HepG2 (cell line): ENCODE measurements around the gene DQX1. TPM values are rescaled to one million over a fixed set of nuclear protein-coding genes. Genes with fewer than 3 reads are reported as not detected.

Experiments used
- ARID2 ChIP-seq: sonication (generic); formaldehyde crosslinking; IDR thresholded peaks from 2 replicates; pipeline ENCODE4 v1.8.1; 2022; ENCODE audit warnings: mild to moderate bottlenecking, missing genetic modification reagents, borderline replicate concordance
- CBX2 ChIP-seq, 2 experiments: fragments of 200-600 bp in 1 of 2; sonication (generic); formaldehyde crosslinking in 1 of 2; IDR thresholded peaks; 2 replicates each; pipeline versions ENCODE4 v1.7.0 to v1.8.1; 2018 to 2022; ENCODE audit warnings: low read depth in 2 of 2, low read length in 1 of 2, mild to moderate bottlenecking in 1 of 2, missing genetic modification reagents in 1 of 2
- EED ChIP-seq: sonication (generic); formaldehyde crosslinking; IDR thresholded peaks from 2 replicates; pipeline ENCODE4 v1.5.0; 2020; ENCODE audit warnings: mild to moderate bottlenecking, missing genetic modification reagents
- MXD4 ChIP-seq: IDR thresholded peaks from 2 replicates; pipeline ENCODE4 v1.6.1; 2016; ENCODE audit warnings: mild to moderate bottlenecking, missing biosample characterization, missing genetic modification reagents
- MYC ChIP-seq: sonication (generic); formaldehyde crosslinking; IDR thresholded peaks from 2 replicates; pipeline ENCODE4 v1.9.0; 2021; ENCODE audit warnings: missing genetic modification reagents, borderline replicate concordance
- PRDM15 ChIP-seq: sonication (generic); formaldehyde crosslinking; IDR thresholded peaks from 2 replicates; pipeline ENCODE4 v1.4.0; 2020; ENCODE audit warnings: missing genetic modification reagents
- SRSF1 ChIP-seq: fragments of 200-400 bp; formaldehyde crosslinking; optimal IDR thresholded peaks from 2 replicates; pipeline ENCODE3; 2017; ENCODE audit warnings: mild to moderate bottlenecking, low read depth, low read length, moderate library complexity
- ZBED4 ChIP-seq: sonication (generic); formaldehyde crosslinking; IDR thresholded peaks from 2 replicates; pipeline ENCODE4 v1.4.0; 2020; ENCODE audit warnings: missing genetic modification reagents, borderline replicate concordance
- ZBTB2 ChIP-seq: sonication (generic); formaldehyde crosslinking; IDR thresholded peaks from 2 replicates; pipeline ENCODE4 v1.8.0; 2022; ENCODE audit warnings: low read depth, missing genetic modification reagents
- ZFP36L2 ChIP-seq: sonication (generic); formaldehyde crosslinking; IDR thresholded peaks from 2 replicates; pipeline ENCODE4 v1.4.0; 2020; ENCODE audit warnings: missing genetic modification reagents
- ZNF224 ChIP-seq: sonication (generic); formaldehyde crosslinking; IDR thresholded peaks from 2 replicates; pipeline ENCODE4 v1.5.0; 2020; ENCODE audit warnings: mild to moderate bottlenecking, missing genetic modification reagents
- ZNF276 ChIP-seq: sonication (generic); formaldehyde crosslinking; IDR thresholded peaks from 2 replicates; pipeline ENCODE4 v1.4.0; 2020; ENCODE audit warnings: mild to moderate bottlenecking, low read depth, missing genetic modification reagents
- ZNF589 ChIP-seq: sonication (generic); formaldehyde crosslinking; conservative IDR thresholded peaks from 2 replicates; pipeline ENCODE4 v1.8.0; 2022; ENCODE audit warnings: mild to moderate bottlenecking, moderate library complexity, missing genetic modification reagents
- ZNF75D ChIP-seq: sonication (generic); formaldehyde crosslinking; IDR thresholded peaks from 2 replicates; pipeline ENCODE4 v1.8.1; 2023; ENCODE audit warnings: missing genetic modification reagents, mild to moderate bottlenecking, borderline replicate concordance
- polyA plus RNA-seq, 8 experiments: library from polyadenylated mRNA; depleted of rRNA in 3 of 8; stranded (reverse) in 7 of 8; unstranded in 1 of 8; fragments of >200 nt; fragmentation: Illumina TruSeq in 4 of 8; extraction: Trizol in 4 of 8; gene quantifications; 2 replicates each; pipeline versions ENCODE4 v1.2.1 to v1.2.3, GENCODE V29; 2011 to 2016; ENCODE audit warnings: low read depth in 4 of 8, missing spikeins in 1 of 8, mixed read lengths in 1 of 8; ENCODE audit not compliant: insufficient read depth in 1 of 8
- total RNA-seq, 5 experiments: library from RNA; depleted of rRNA; stranded (reverse); fragments of >200 nt; fragmentation: Illumina TruSeq; extraction: Trizol; gene quantifications; 2 replicates each; pipeline ENCODE4 v1.2.3, GENCODE V29; 2016; ENCODE audit warnings: low read depth in 1 of 5

The DQX1 gene
- total and polyA plus RNA-seq, 2 of the 13 experiments (the other 11 are each of a cell fraction or from before 2014, with no cell fraction given) = 27.6 to 89.8 TPM

GRCh38 chr2:74502147-74502719 is 23.8 kb downstream of the DQX1 start (continued):
- TF ChIP-seq MXD4 (no peak; the same call in 1 of the 2 replicates), CBX2 (IDR thresholded peaks at IDR 0.05; ENCODE audit: low read depth, low read length) (no peak), CBX2 (CRISPR knock-in tag; IDR thresholded peaks at IDR 0.05; ENCODE audit: low read depth) (no peak), EED (CRISPR knock-in tag) (no peak), ZNF276 (CRISPR knock-in tag) (no peak), PRDM15 (CRISPR knock-in tag) (0 out of 2 replicates have a peak, but pooled peaks have one; percentile 22), ZBTB2 (peak; percentile 86), ARID2 (CRISPR knock-in tag) (no peak), ZNF589 (CRISPR knock-in tag) (peak; percentile 80), ZNF75D (CRISPR knock-in tag) (no peak), MYC (CRISPR knock-in tag) (peak; percentile 64; the same call in 1 of the 2 replicates), ZFP36L2 (no peak), ZBED4 (CRISPR knock-in tag) (0 out of 2 replicates have a peak, but pooled peaks have one; percentile 16), ZNF224 (CRISPR knock-in tag) (no peak), SRSF1 (no peak)
